AG20443 (cell line): ENCODE results near the gene HIGD2A.
A peak's percentile ranks its signal among the peaks of the same experiment; 100 is the strongest.
"Not testable (repeated sequence)": the region's sequence is repeated elsewhere in the genome, so short reads cannot be mapped to it uniquely, and the experiment has no call there.

Source experiments
- DNase-seq: peaks from one replicate; pipeline ENCODE4 v3.0.0; 2012; ENCODE audit warnings: low spot score, mixed read lengths

HIGD2A gene

DNA sequence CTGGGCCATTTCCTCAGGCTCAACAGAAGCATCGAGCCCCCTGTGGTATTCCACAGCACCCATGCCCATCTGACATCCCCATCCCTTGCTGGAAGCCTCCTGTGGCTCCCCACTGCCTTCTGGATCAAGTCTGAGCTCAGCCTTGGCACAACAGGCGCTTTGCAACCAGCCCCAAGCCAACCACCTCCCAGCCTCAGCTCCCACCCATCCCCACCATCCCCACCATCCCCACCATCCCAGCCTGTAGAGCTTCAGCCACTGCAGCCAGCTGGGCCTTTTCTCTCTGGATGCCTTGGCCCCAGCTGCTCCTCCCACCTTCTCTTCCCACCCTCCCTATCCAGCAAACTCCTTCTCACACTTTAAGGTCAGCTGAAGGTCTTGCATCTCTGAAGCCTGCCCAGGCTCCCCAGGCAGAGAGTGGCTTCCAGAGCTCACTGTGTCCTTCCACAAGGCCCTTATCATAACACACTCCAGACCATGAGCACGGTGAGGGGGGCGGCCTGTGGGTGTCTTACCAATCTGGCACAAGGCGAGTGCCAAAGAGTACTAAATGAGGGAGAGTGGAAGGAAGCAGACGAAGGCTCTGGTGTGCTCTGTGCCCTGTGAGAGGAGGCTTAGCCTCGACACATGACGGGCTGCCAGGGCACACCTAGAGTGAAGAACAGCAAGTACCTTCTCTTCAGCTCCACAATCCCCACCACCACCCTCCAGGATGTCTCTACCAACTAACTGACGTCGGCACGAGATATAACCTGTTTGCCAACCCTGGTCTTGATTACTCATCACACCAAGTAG is 6.5 kb downstream of the HIGD2A start:
- DNase-seq, result no peak

DNA sequence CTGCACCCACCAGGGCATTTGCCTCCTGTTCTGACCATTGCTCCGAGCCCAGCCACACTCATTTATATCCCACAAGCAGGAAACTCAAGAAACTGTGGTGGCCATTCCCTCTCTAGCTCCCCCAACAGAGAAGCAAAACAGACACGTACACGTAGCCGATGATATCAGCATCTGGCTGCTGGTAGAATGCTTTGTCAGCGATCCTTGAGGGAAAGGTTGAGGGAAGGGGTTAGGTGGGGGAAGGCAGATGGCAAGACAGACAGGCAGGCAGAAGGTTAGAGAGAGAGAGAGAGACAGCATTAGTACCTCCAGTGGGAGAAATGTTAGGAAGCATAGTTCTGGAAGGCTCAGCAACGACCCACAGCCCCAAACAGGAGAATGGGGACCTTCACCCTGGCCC is 7.8 kb downstream of the HIGD2A start:
- no peak for DNase-seq

DNA sequence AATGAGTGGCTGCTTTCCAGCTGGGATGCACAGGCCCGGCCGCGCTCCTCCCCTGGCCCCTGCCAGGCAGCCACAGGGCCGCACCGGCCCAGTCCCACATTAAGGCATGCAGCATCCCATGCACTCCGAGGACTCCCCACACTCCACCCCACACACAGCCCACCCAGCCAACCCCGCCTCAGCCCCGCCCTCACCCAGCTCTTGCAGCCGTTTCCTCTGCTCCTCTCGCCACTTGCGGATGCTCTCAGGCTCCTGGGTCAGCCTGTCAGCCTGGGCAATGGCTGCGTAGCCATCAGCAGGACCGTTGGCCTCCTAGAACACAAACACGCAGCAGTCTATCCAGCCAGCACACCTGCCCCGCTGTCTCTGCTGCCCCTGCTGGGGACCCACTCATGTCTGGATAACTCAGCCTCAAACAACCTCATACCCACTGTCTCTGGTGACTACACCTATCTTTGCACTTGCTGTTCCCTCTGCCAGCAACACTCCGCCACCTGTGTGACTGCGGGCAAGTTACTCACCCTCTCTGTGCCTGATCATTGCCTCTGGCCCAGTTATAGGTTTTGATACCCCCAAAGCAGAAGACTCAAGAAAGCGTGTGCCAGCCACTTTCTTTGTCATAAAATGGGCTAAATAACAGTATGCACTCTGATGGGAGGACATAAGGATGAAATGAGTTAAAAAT is 9.3 kb downstream of the HIGD2A start:
- DNase-seq, result no peak

DNA sequence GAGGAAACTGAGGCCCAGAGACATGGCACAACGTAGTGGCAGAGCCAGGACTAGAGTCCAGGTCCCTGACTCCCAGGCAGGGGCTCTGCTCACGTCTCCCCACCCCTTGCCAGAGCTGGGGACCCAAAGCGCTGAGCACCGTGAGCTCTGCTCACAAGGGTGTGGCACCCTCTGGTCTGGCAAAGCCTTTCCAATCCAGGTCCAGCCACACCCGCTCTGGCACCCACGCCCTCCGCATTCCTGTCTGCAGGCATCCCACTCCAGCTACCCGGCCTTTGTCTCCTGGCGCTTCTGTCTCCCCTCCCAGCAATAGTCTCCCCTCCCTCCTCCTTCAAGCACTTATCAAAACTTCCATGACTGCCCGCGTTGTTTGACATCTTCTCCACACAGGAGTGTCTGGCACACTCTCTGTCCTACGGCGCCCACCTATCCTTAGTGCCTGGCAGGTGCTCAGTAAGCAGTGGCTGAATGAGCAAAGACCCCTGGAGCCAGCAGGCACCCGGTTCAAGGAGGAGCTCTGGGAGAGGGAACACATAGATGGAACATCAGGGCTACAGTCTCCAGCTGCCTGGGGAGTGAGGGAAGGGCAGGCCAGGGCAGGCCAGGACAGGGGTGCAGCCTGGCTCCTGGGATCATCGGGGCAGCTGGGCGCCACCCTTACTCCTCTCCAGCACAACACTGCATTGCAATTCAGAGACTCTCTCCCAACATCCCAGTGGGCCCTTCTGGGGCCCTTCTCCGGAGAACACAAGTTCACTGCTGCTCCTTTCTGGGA is 12.0 kb downstream of the HIGD2A start:
- no peak for DNase-seq

DNA sequence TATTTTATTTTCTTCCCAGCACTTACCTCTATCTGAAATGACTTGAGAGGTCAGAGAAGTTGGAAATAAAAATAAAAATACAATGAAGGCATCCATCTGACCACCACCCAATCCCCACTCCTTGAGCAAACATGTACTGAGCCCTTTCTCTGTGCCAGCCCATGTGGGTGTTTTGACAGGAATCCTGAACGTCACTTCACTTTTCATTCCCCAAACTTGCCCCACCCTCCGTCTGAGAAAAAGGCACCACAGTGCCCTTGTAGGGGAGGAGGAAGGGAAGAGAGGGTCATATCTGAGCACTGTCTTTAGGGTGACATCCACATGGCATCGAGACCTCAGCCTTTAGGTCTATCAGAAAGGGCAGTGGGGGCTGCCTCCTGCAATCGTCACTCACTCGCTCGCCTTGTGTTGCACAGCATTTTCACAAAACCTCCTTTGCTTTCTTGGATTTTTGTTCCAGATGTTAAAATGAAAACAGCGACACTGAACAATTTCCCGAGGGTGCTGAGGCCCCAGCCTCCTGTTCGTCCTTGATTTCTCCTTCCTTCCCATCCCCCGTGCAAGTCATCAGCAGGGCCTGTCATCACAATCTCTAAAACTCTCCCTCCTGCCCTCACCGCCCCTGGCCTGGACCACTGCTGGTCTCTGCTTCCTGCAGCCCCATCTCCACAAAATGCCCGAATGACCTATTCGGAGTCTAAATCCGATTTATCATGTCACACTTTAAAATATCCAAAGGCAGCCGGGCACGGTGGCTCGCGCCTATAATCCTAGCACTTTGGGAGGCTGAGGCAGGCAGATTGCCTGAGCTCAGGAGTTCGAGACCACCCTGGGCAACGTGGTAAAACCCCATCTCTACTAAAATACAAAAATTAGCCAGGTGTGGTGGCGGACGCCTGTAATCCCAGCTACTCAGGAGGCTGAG is 13.0 kb downstream of the HIGD2A start:
- no peak for DNase-seq

DNA sequence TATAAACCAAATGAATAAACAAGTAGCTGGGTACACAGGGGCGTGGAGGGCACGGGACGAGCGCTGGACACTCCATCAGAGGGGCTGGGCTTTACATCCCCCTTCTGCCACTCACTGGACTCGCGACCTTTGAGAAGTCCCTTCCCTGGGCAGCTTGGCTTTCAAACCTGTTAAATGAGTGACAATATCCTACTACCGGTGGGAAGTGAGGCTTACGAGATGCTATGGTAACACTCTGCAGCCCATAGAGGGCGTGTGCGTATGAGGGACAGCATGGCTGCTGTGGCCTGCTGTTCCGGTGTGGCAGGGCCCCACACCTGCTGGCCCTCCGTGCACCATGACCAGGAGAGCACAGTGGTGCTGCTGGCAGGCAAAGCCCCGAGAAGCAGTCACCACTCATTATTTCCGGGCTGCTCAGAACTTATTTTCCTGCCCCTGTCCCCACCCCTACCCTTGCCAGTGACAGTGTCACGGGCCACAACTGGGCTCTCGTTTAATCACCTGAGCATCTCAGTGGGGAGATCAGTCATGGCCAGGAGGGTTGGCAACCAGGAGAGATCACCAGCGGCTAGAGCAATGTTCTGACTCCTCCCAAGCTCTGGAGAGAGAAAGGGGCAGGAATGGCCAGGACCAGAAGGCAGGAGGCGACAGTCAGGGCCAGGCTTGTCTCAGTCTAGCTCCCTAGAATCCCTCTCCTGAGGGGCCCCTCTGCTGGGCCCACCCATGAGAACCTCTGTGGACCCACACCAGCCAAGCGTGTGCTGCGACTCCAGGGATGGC is 17.3 kb downstream of the HIGD2A start:
- DNase-seq, result no peak

DNA sequence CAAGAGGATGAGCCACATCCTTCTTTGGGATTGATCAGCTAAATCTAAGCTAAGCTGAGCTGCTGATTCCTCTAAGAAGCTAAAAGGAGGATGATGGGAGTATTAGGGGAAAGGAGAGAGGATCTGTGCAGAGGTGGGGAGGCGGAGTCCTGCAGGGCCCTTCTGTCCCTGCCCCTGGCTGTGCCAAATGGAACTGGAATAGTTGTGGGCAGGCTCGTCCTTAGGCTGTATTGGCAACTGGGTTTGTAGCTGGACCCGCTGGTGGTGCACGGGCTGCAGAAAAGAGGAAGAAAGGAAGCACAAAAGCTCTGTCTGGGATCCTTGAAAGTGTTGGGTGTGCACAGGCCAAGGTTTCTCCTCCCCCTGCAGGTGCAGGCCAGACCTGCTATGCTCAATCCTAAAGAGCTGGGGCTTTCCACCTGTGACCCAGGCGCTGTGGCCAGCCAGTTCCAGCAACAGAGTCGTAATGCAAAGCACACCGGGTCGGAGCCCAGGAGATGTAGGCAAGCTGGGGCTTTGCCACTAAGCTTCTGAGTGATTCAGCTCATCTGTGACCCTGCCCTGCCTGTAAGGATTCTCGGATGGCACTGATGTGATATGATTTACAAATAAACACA is 18.0 kb downstream of the HIGD2A start:
- no peak for DNase-seq

DNA sequence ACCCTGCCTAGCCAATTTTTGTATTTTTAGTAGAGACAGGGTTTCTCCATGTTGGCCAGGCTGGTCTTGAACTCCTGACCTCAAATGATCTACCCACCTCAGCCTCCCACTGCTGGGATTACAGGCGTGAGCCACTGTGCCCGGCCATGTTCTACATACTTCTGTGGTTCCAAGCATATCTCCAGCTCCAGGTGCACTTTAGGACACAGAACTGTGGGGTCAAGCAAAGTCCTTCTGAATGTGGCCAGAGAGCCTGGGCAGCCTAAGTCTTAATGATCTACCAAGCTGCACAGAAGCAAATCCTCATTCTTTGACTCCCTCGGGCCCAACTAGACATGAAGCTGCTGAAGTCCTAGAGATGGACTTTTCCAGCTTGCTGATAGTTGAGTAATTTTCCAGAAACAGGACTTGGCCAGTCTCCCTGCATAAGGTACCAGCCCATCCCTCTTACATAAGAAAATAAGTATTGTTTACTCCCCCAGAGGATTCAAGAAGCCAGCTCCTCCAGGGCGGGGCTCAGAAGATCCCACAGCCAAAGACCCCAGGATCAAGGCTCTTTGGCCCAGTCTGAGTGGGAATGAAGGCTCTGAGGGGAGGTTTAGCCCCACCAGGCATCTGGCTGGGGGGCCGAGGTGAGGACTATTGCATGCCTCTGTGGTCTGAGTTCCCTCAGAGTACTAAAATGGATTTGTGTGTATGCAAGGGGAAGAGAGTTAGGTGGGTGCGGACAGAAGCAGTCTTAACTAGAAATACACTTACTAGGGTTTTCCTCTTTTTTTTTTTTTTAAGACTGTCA is 19.1 kb downstream of the HIGD2A start:
- DNase-seq, result peak; percentile 48

DNA sequence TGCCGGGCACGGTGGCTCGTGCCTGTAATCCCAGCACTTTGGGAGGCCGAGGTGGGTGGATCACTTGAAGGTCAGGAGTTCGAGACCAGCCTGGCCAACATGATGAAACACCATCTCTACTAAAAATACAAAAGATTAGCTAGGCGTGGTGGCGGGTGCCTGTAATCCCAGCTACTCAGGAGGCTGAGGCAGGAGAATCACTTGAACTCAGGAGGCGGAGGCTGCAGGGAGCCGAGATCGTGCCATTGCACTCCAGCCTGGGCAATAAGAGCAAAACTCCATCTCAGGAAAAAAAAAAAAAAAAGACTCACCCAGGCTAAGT is 19.7 kb downstream of the HIGD2A start:
- not testable (repeated sequence) for DNase-seq

DNA sequence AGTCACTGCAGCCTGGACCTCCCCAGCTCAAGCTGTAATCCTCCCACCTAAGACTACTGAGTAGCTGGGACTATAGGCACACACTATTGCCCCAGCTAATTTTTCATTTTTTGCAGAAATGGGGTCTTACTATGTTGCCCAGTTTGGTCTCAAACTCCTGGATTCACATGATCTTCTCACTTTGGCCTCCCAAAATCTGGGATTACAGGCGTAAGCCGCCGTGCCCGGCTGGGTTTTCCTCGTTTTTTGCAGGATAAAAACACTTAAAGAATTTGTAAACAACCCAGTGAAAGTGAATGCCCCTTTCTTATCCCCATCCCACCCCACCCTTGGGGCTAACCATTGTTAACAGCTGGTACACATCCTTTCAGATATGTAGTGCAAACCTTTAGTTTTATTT is 20.0 kb downstream of the HIGD2A start:
- no peak for DNase-seq

DNA sequence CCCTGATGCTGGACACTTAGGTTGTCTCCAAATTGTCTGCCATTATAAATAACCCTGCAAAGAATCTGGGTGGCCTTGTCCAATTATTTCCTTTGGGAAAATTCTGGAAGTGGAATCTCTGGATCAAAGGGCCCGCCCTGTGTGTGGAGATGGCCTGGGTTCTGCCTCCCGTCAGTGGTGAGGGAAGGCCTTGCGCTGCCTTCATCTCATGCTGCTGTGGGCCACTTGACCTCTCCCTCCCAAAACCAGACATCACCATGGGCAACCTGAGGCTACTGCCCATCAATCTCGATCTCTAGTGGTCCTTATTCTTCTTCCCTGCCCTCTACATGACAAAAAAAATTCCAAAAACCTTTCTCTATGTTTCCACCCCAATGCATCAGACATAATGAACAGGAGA is 21.2 kb downstream of the HIGD2A start:
- no peak for DNase-seq

DNA sequence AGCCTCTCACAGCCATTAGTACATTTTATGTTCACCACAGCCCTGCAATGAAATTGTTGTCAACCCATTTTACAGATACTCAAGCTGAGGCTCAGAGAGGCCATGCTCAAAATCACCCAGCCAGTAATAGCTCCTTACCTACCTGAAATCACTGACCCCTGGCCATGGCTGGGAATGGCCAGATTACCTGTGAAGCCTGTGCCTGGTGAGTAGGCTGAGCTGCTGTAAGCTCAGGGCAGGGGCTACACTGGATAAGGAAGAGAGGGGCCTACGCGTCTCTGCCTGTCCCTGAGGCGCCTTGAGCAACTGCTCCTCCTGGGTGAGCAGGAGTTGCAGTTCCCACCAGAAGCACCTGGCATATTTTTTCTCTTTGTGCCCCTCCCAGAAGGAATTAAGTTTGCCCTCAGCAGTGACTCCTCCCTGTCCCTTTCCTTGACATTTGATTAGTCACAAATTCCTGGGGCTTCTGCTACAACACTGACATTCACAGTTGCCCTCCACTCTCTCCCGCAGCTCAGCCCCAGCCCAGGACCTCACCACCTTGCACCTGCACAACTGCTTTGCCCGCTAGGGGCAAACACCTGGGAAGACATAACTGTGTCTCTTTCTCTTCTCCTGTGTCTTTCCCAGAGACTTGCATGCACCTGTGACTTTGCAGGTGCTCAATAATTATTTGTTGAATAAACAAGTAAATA is 22.1 kb downstream of the HIGD2A start:
- DNase-seq, result no peak

DNA sequence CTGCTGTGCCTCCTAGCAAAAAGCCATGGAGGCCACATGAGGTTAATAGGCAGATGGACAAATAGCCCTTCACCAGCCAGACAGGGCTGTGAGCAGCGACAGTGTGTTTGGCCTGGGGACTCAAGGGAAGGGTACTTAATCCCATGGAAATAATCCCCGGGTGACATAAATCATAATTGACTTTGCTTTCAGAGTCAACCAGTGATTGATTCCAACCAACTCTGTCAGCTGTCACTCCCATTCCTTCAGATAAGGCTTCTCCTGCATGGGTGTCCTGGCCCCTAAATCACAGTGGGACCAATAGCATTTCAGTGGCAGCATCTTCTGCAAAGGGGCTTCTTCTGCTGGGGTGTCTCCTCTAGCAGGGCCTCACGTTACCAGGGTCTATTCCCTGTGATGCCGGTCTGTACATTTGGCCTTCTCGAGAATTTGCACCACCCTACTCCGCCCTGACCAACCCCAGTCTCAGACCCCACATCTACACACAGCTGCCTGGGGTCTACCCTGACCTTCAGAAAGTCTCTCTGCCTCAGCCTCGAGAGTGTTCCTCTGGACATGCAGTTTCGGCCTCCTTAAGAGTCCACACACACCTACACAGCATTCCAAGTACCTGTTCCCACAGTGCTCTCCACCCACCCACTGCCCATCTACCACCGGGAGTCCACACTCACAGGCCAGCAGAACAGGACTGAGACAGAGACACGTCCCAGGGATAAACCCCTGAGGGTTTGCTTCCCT is 24.1 kb downstream of the HIGD2A start:
- DNase-seq, result no peak

DNA sequence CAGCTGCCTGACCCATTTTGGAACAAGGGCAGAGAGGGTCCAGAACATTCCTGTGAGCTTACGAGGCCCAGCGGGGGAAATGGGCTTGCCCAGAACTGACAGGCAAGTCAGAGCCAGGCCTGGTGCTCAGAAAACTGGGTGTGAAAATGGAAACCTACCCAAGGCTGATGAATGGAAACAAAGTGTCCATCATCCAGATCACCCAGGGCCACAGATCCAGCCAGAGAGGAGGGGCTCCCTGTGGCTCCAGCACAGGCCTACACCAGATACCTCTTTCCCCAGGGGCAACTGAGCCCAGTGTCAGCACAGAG is 24.7 kb downstream of the HIGD2A start:
- peak; percentile 63 for DNase-seq

DNA sequence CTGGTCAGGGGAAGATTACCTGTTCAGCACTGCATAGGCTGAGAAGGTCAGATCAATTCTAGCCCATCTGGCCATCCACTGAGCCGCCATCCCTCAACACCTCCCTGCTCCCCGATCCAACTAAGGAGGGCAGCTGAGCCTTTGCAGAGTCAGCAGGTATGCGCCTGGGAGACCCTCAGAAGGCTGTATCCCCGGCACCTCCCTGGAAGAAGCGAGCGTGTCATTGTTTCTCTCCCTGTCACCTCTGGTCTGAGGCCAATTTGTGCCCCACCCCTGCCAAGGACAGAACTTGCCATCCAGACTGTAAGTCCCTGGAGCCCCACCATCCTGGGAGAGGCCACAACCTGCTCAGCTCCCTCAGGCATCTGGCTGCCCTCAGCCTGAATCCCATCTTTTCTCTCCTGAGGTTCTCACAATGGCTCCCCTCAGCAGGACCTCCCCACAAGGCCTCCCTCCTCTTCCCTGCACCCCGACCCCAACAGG is 25.2 kb downstream of the HIGD2A start:
- no peak for DNase-seq

DNA sequence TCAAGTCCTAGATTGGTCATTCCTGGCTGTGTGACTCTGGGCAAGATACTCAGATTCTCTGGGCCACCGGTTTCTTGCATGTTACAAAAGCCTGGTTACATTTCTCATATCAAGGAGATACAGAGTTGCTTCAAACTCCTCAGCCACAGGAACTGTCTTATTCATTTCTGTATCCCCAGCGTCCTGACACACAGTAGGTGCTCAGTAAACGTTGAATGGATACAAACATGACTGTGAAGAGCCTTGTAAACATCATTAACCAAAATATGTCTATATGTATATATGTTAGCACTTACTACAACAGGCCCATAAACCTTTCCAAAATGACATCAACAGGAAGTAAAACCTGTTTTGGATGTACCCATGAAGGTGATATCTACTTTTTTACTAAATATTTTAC is 26.2 kb downstream of the HIGD2A start:
- DNase-seq, result no peak

DNA sequence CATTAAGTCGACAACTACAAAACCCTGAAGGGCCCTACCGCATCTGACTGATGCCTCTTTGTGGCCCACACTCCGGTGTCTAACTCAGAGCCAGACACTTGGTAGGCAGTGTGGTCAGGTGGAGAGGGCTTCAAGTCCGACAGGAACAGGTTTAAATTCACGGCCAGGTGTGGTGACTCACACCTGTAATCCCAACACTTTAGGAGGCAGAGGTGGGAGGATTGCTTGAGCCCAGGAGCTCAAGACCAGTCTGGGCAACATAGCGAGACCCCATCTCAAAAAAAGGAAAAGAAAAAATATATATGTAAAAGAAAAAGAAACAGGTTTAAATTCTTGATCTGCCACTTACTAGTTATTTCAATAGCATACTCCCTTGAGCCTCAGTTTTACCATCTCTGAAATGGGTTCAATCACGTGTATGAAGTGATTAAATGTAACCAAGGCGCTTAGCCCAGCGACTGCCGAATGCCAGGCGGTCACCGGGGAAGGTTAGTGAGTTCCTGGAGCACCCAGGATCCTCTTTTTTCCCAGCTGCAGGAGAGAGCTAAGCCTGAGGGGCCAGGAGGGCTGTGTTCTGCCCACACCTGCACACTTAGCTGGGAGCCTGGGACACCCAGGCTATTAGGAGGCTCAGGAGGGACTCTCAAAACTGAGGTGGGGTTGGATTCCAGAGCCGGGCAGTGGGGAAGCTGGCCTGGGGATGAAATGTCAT is 26.8 kb downstream of the HIGD2A start:
- DNase-seq, result no peak
